Lower leg skin (tissue), 3 donors: Measurements from ENCODE around the gene UGDH.

Source experiments
- CTCF ChIP-seq, 3 donors: fragments of 450-650 bp; IDR thresholded peaks; one replicate each; pipeline ENCODE4 v1.5.1; 2016; ENCODE audit warnings: antibody characterized with exemption in 3 of 3, mild to moderate bottlenecking in 3 of 3, moderate library complexity in 2 of 3
- POLR2A ChIP-seq, 2 donors: fragments of 450-650 bp; IDR thresholded peaks; one replicate each; pipeline ENCODE4 v1.6.1; 2016 to 2017; ENCODE audit warnings: antibody characterized with exemption in 2 of 2, mild to moderate bottlenecking in 1 of 2, moderate library complexity in 1 of 2

GRCh38 chr4:39565878-39566600, 38.8 kb upstream of the UGDH start:
- TF ChIP-seq CTCF (IDR thresholded peaks at IDR 0.05), result no peak
- TF ChIP-seq POLR2A (IDR thresholded peaks at IDR 0.05), result no peak
